ENCODE measurements around the gene NTM.

NTM gene

GRCh38 chr11:131756479-131757110, 386.2 kb downstream of the NTM start:
- DNase-seq, result no peak

- no peak for DNase-seq
Observed at GRCh38 chr11:131758726-131759125, 388.3 kb downstream of the NTM start.

- no peak for DNase-seq
Observed at GRCh38 chr11:131759140-131759539, 388.7 kb downstream of the NTM start.

GRCh38 chr11:131760091-131761061, 390.0 kb downstream of the NTM start:
- no peak for DNase-seq

- no peak for DNase-seq
Observed at GRCh38 chr11:131762346-131763110, 392.1 kb downstream of the NTM start.

GRCh38 chr11:131763193-131763890, 392.9 kb downstream of the NTM start:
- no peak for DNase-seq

GRCh38 chr11:131764126-131764525, 393.7 kb downstream of the NTM start:
- DNase-seq, result no peak

GRCh38 chr11:131764649-131765048, 394.2 kb downstream of the NTM start:
- DNase-seq, result no peak

GRCh38 chr11:131766637-131767036, 396.2 kb downstream of the NTM start:
- DNase-seq, result no peak

- no peak for DNase-seq
Observed at GRCh38 chr11:131767421-131767820, 397.0 kb downstream of the NTM start.

GRCh38 chr11:131770801-131771200, 400.4 kb downstream of the NTM start:
- DNase-seq, result no peak

- no peak for DNase-seq
Observed at GRCh38 chr11:131771471-131771870, 401.1 kb downstream of the NTM start.

- DNase-seq, result no peak
Observed at GRCh38 chr11:131773626-131774025, 403.2 kb downstream of the NTM start.

- DNase-seq, result no peak
Observed at GRCh38 chr11:131776211-131776610, 405.8 kb downstream of the NTM start.

GRCh38 chr11:131785801-131786200, 415.4 kb downstream of the NTM start:
- no peak for DNase-seq

GRCh38 chr11:131787119-131787518, 416.7 kb downstream of the NTM start:
- no peak for DNase-seq

GRCh38 chr11:131790586-131790985, 420.2 kb downstream of the NTM start:
- DNase-seq, result no peak

GRCh38 chr11:131792243-131792642, 421.8 kb downstream of the NTM start:
- DNase-seq, result no peak

GRCh38 chr11:131796089-131796488, 425.7 kb downstream of the NTM start:
- no peak for DNase-seq

GRCh38 chr11:131796541-131796940, 426.1 kb downstream of the NTM start:
- DNase-seq, result no peak

- no peak for DNase-seq
Observed at GRCh38 chr11:131800452-131800851, 430.0 kb downstream of the NTM start.

- DNase-seq, result no peak
Observed at GRCh38 chr11:131802440-131803115, 432.2 kb downstream of the NTM start.

All from CD4-positive, alpha-beta T cell treated with Interleukin-10 for 1 hour (primary cell).